ENCODE measurements around the gene CSNK1D.

The CSNK1D gene

DNA sequence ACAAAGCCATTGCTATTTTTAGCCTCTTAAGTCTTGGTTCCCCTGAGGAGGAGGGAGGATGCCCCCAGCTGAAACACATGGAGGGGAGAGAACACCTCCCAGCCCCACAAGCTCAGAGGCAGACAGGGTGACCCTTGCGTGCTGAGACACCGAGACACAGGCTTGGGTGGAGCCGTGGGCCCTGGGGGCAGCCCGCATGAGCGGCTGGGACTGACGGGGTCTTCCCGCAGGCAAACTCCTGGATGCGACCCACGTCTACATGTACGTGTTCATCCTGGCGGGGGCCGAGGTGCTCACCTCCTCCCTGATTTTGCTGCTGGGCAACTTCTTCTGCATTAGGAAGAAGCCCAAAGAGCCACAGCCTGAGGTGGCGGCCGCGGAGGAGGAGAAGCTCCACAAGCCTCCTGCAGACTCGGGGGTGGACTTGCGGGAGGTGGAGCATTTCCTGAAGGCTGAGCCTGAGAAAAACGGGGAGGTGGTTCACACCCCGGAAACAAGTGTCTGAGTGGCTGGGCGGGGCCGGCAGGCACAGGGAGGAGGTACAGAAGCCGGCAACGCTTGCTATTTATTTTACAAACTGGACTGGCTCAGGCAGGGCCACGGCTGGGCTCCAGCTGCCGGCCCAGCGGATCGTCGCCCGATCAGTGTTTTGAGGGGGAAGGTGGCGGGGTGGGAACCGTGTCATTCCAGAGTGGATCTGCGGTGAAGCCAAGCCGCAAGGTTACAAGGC is 34.9 kb downstream of the CSNK1D start:
- DNase-seq = peak; percentile 69 to 75

DNA sequence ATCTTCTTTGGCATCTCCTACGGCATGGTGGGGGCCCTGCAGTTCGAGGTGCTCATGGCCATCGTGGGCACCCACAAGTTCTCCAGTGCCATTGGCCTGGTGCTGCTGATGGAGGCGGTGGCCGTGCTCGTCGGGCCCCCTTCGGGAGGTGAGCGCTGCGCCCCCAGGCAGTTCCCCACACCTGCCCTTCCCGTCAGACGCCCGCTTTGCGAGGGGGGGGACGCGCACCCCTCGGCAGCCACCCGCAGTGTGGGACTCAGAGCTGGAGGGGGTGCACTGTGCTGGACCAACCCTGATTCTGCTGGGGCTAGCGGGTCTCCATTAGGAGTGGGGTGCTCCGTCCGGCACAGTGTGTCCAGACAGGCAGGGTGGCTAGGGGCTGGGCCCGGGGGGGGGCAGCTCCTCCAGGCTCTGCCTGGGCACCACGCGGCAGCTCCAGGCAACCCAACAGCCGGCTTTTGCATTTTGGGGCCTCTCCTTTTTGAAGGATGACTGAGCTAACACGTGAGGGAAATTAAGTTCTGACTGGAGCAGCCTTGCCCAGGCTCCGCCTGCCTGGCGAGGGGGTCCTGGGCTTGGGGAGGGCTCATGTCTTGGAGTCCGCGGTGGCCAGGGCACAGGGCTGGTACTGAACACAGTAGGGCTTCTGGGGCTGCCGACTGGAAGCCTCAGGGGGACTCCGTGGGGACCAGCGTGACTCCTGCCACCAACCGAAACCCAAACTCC is 35.6 kb downstream of the CSNK1D start:
- no peak for DNase-seq

DNA sequence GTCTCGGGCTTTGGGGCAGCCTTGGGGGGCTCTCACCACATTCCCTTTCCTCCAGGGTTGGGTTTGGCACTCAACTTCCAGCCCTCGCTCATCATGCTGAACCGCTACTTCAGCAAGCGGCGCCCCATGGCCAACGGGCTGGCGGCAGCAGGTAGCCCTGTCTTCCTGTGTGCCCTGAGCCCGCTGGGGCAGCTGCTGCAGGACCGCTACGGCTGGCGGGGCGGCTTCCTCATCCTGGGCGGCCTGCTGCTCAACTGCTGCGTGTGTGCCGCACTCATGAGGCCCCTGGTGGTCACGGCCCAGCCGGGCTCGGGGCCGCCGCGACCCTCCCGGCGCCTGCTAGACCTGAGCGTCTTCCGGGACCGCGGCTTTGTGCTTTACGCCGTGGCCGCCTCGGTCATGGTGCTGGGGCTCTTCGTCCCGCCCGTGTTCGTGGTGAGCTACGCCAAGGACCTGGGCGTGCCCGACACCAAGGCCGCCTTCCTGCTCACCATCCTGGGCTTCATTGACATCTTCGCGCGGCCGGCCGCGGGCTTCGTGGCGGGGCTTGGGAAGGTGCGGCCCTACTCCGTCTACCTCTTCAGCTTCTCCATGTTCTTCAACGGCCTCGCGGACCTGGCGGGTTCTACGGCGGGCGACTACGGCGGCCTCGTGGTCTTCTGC is 36.3 kb downstream of the CSNK1D start:
- no peak for DNase-seq

DNA sequence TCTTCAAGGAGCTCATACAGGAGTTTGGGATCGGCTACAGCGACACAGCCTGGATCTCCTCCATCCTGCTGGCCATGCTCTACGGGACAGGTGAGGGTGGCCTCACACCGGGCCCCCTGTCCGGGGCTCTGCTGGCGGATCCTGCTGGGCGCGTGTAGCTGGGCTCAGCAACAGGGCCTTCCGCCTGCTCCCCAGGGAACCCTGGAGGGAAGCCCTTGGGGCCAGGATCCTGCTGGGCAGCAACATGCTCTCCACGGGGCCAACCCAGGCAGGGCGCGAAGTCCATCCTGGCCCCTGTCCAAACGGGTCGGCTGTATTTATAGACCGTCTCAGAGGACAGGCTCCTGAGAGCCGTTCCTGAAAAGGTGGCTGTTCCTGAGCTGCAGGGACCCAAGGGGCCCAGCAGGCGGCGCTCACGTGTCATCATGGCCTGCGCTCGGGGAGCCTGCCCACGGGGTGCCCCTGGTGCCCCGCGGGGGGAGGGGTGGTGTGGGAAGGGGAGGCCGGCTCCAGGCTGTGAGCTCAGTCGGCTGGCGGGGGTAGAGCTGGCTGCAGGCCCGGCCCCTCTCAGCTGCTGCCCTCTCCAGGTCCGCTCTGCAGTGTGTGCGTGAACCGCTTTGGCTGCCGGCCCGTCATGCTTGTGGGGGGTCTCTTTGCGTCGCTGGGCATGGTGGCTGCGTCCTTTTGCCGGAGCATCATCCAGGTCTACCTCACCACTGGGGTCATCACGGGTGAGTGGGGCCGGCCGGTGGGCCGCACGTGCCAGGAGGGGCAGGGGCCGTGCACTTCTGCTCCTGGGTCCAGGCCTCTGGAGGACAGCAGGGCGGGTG is 37.1 kb downstream of the CSNK1D start:
- peak; percentile 71 for DNase-seq

DNA sequence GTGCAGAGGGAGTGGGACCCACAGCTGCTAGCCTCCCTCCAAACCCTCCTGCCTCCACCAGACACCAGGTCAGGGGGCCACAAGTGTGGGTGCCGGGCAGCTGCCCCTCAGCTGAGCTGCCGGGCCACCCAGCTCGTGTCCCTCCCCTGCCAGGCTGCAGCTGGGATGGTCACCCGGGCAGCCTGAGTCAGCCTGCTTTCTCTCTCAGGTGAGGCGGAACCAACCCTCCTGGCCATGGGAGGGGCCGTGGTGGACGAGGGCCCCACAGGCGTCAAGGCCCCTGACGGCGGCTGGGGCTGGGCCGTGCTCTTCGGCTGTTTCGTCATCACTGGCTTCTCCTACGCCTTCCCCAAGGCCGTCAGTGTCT is 37.7 kb downstream of the CSNK1D start:
- no peak for DNase-seq

DNA sequence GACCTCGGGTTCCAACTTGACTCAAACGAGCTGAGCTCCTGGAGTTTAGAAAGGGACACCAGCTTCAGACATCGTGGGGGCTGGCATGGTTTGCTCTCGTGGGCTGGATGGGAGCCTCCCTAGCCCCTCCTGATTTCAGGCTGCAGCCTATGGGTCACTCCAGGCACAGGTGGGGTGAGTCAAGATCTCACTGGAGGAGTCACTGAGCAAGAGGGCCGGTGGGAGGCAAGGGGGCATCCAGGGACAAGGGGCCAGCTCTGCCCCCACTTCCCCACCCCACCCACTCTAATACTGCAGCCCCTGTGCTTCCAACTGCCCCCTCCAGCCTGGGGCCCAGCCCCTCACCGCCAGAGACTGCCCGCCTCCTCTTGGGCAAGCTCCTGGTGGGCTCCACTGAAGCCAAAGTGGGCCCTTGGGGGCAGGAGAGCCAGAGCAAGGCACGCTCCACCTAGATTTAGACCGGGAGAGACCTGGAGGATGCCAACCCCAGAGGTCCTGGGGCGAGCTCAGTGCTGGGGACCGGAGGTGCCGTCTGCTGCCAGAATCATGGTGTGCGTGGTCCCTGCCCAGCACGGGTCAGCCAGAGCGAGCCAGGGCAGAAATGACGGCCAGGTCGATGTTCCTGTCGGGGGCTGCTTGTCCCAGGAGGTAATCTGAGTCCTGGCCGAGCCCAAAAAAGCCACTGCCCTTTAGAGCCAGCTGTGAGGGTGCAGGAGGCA is 38.3 kb downstream of the CSNK1D start:
- DNase-seq = no peak

DNA sequence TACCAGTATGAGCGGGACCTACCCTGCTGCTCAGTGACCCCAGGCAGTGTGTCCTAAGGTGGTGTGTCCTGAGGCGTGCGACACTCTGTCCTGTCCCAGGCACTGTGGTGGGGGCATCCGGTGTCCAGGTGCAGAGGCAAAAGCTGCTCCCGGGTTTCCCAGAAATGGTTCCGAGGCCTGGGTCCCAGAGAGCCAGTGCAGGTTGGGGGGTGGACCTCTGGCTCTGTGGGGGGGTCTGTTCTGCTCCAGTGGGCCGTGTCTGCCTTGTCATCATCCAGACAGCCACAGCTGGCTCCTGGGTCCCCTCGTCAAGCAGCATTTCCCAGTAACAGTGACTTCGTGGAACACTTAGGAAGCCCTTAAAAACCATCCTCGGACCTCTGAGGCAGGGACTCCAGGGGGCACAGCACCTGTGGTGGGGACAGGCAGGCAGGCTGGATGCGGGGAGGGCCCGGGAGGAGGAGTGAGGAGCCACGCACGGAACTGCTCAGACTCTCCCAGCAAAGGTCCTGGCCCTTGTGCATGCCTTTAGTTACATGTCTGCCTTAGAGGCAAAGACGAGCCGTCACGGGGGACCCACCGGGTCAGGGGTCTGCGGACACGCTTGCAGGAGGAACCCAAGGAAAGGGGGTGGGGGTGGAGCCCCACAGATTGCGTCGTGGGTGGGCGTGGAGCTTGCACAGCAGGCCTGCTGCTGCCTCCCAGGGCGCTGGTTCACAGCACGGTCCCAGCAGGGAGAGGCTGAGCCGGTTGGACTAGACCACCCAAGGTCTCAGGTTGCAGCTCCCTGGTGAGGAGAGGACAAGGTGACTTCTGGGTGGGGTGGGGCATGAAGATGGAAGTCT is 39.1 kb downstream of the CSNK1D start:
- no peak for DNase-seq

DNA sequence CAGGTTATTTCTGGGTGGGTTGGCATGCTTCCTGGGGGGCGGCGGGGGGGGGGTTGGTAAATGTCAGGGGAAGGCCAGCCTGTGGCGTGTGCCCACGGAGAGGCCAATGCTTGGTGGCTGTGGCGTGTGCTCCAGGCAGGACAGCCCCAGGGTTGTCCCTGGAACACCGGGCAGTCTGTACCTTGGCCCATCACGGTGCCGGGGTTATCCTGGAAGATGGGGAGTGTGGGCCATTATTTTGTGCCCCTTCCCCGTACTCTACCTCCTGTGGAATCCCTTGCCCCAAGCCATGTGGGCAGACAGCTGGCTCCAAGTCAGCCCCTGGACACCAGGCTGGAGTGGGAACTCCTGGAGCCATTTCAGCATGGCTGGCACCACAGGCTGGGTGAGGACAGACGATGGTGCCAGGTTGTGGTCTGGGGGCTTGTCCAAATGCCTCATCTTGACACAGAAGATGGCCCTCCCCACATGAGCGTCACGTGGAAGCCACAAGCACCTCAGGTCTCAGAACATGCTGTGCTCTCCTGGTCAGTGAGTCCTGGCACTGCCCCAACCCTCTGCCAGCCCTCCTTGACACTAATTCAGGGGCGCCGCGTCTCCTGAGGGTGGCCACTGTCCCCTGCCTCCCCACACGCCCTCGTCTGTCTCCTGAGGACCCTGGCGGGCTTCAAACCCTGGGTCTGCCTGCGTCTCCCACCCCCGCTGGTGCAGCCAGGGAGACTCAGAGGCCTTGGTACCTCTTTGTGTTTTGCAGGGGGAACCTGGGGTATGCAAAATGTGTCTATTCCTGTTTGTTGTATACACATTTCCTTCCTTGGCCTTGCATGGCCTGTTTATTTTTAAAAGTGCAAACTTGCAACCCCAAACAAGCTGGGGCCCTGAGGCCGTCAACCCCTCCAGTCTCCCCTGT is 40.4 kb downstream of the CSNK1D start:
- DNase-seq = no peak

DNA sequence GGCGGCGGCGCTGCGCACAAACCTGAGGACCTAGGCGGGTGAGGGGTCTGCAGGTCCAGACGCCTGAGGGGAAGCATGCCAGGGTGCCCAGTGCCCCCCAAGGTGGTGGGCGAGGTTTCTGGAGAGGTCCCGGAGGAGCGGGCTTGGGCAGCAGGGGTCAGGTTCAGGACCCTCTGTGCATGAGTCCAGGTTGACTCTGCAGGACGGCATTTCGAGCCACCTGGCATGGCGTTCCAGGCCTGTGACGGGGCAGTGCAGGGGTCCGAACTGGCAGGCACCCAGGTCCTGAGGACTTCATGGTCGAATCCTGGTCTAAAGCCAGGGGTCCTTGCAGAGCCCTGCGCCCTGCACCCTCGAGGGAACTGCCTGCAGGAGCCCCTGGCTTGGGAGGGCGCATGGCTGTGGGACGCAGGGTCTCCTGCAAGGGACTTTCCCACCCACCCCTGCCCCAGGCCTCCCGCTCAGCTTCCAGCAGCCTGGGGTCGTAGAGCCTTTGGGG is 41.1 kb downstream of the CSNK1D start:
- no peak for DNase-seq

DNA sequence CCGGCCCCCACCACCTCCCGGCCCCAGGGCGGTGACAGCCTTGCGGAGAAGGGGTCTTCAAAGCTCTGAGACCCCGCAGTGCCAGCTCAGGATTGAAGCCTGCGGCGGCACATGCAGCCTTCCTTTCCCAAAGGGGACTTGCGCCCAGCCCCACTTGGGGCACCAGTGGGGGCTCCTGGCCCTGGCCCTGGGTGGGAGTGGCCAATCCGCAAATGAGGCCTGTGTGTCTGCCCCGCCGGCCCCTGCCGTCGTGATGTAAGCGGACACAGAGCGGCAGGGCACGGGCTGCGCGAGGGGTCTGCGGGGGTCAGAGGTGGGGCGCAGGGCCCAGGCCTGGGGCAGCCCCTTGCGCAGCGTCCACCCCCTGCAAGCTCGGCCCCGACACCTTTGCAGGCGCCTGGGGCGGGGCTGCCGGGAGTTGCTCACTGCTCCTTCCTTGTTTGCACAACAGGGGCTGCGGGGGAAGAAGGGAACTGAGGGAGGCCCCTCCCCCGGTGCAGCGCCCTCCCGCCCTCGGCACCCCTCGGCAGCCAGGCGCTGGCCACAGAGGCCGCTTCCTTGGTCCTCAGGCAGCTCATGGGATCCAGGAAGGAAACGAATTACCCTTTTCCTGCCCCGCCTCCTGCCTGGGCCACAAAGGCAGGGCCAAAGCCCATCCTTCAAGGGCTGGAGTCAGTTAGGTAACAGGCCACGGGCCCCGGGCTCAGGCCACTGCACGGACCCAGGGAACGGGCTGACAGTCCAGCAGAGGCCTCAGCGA is 41.8 kb downstream of the CSNK1D start:
- DNase-seq = no peak

DNA sequence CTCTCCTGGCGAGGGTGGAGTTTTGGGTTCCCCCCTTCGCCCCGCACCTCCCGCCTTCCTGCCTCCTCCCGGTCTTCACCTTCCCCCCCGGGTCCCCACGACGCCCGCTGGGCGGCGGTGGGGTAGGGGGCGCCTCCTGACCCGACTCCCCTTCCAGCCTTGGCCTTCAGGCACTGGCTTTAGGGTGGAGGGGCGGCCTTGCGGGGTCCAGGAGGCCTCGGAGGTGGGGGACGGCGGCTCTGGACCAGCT is 42.3 kb downstream of the CSNK1D start:
- no peak for DNase-seq

DNA sequence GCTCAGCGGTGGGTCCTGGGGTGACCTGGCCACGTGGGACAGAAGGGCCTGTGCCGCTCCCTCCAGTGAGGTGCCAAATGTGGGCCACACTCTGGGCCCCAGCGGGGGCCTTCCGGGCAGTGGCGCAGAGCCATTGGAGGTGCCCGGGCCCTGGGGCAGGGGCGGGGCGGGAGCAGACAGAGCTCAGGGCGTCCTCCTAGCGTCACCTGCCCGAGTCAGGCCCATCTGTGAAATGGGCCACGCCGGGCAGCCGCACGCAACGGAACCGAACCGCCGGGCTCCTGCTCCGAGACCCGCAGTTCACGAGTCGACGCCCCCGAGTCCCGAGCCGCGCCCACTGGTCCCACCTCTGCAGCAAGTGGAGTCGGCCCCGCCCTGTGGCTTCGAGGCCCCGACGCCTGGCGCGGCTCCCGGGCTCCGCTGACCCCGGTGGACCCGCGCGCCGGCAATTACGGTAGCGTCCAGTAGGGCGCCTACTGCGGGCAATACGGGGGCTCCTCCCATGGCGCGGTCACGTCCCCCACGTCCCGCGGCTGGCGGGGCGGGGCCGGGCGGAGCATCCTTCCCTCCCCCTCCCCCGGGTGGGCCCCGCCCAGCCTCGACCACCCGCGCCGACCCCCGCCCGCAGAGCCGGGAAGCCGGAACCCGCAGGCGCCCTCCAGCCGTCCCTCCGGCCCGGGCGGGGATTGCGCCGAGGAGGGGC is 42.7 kb downstream of the CSNK1D start:
- DNase-seq = peak in 1 of 2 donors; percentile 49

DNA sequence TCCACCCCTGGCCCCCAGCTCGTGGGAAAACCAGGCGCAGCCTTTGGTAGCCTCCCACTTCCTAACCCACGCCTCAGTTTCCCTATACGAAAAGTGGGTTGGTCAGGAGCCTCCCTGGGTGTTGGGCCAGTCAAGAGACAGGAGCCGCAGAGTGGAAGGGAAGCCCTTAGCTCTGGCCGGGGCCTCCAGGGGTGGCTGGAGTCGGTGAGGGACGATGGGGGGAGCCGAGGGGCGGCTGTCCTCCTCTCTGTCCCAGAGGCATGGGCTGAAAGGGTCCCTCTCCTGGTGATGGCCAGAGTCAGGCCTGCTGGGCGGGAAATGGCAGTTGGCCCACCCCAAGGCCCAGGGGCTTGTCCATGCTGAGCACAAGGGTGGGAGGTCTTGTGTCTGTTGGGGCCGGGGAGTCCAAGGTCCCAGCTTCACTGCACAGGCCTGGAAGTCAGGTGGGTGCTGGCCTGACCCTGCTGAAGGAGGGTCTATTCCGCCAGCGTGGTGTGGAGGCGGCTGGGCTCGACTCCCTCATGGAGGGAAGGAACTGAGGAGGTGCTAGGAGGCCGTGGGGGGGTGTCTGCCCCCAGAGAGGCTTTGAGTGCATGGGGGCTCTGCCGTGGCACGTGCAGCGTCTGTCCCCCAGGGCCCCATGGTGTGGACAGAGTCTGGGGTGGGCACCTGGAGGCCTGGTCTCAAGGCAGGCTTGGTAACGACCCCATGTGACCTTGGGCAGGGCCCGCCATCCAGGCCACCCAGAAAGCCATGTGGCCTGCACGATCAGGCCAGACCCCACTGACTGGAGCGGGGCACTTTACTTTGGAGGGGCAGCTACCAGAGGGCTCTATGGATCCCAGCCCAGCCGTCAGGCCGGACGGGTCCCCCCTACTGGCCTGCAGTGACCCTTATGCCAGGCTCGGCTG is 43.5 kb downstream of the CSNK1D start:
- DNase-seq = no peak

DNA sequence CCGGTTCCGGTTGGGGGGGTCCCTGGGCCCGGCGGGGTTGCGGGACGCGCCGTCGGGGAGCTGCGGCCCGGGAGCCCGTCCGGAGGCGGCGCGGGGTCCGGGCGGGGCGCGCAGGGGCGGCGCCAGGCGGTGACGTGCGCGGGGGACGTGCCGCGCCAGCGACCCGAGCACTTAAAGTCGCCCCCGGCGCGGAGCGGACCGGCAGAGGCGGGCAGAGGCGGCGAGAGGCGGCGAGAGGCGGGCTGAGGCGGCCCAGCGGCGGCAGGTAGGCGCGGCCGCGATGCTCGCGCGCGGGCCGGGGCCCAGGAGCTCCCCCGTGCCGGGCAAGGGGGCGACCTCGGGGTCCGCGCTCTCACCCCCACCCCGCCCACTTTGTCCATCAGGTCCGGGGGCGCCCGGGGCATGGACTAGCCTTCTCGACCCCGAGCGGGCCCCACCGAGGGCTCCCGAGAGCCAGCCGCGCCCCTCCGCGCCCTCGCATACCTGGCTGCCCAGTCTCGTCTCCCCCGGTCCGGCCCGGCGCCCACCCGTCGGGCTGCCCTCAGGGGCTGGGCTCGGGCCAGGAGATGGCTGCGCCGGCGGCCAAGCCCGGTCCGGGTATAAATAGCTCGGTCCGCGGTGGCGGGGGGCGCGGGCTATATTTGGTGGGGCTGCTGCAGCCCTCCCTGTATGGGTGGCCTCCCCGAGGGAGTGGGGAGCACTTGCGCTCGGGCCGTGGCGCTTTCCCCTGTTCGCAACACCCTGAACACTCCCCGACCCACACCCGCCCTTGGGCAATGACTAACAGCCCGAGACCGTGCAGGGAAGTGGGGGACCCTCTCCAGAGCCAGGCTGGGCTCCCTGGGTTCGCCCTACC is 44.4 kb downstream of the CSNK1D start, which contains the start of gene SLC16A3:
Gene SLC16A3 (plus strand): TSS at position 201 of the 856 bp plus-strand sequence. CDS start 6,967 bp downstream, outside the sequence.
- DNase-seq = peak; percentile 67 to 70

DNA sequence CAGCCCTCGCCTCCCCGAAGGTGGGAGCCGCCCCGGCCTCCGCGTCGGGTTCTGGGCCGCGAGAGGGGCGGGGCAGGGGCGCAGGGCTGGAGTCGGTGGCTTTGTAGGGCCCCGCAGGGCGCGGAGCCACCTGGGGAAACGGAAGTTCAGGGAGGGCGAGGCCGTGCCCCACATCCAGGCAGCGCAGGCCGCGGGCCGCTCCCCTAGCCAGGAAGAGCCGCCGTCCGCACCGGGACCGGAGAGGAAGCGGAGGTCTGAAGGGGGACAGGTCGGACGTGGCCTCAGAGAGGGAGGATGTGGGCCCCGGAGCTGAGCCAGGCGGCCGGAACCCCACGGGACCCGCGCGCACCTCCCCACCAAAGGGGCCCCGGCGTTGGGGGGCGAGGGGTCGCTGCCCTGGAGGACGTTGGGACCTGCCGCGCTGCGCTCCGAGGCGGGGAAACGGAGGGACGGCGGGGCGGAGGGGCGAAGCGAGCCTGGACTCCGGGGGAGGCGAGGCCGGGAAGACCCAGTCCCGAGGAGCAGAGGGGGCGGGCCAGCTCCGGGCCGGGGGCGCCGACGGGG is 45.1 kb downstream of the CSNK1D start:
- DNase-seq = peak in 1 of 2 donors; percentile 47

DNA sequence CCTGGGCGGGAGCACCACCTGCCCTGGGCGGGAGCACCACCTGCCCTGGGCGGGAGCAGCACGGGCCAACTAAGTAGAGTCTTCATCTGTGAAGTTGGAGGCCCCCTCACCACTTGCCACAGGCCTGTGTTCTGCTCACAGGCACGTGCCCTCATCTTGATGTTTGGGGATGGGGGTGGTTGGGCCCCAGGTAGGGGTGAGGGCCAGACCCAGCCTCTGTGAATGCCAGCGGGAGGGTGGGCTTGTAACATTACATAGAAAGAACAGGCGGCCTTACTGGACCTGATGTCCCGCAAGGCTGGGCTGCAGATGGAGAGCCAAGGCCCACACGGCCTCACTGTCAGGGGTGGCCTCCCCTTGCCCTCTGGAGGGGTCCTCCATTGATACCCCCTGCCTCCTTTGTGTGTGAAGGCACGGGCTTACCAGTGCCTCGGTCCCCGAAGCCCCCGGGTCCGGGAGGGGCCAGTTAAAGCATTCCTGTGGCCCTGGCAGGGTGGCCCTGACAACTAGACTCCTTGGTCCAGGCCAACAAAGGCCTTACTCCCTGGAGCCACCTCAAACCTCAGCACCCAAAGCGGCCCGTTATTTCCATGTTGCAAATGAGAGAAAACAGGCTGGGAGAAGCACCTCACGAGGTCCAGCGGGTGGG is 45.7 kb downstream of the CSNK1D start:
- DNase-seq = no peak
